Measurements from ENCODE around the gene ZNF383. TPM values are rescaled to one million over a fixed set of nuclear protein-coding genes. Genes with fewer than 3 reads are reported as not detected.

The ZNF383 gene
- 6.7 to 7.4 TPM (median 7.0 TPM) in 5 replicates for total RNA-seq (2022; extraction: Qiagen RNA extraction)

DNA sequence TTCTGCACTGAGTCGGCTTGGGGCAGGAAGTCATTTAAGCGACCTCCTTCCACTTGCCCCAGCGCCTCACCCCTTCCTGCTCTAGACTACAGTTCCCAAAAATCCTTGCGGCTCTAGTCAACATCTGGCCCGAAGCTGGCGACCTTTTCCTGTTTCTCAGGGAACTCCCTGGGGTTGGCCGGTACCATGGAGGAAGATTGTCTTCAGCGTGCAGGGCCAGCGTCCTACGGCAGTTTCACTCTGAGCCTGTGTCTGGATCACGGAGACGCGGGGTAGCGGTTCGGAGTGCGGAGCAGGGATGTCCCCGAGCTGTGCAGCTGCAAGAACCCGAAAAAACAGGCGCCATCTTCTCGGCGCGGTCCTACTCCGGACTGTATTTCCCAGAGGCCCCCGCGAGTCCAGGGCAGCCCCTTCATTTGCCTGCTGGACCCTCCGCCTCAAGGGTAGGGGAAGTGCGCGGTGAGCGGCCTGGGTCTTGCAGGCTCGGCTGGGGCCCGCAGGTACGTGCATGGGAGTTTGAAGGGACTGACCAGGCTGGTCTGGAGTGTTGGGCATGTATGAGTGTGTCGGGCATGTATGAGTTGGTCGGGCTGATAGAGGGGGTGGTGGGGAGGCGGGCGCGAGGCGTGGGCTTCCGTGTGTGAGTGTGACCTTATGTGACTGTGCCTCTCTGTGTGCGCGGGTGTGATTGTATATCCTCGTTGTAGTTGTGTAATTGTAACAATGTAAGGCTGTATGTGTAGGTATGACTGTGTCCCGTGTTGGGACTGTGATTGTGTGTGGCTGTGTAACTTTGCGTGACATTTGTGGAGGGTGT, at the start of gene ZNF383:
Gene ZNF383, plus strand, starts transcription at position 440 of the 817 bp plus-strand sequence. CDS start 12,240 bp downstream, outside the sequence.

DNA sequence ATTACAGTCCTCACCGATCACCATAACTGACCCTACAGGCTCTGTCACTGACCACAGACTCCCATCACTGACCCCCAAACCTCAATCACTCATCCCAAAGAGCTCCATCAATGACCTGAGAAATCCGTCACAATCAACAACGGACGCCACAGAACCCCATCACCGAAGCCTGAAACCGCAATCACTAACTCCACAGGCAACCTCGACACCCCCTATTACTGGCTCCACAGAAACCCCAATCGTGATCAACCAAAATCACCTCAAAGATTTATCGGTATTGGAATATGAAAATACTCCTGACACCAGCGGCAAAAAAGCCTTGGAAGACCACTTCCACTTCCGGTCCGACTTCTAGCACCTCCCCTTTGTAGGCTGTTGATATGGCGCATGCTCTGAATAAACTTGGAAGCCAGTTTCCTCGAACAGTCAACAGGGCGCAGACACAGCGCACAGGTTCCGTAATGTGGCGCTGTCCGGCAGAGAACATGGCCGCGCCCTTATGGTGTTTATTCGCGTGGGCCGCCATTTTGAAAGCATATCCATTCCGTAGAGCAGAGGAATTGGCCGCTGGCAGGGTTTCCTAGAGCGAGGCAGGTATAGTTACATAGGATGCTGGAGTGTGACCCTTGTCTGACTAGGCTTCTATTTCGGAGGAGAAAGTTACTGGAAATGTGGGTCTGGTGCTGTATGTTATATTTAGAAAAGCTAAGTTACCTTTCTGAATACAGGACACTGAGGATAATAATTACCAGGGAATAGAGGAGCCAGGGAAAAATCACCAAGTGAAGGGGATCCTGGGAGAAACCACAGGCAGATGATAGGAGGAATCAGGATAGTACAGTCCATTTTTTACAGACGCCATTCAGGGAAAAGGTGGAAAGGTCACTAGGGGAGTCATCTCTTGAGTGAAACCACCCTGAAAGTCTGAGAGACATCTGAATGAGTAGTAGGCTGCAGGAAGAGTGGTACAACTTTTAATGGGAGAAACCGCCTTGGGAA, 45.3 kb upstream of the ZNF383 start, which contains the start of gene ZNF585A:
Gene ZNF585A, minus strand, starts transcription at position 328 of the 999 bp plus-strand sequence. CDS start 2,785 bp downstream, outside the sequence.

Other genes with a start within 250 kb of the ZNF383 start
- gene ZNF420, start 139.8 kb upstream of the ZNF383 start, total RNA-seq (2022; extraction: Qiagen RNA extraction): 4.5 to 6.0 TPM (median 4.9 TPM) in 5 replicates
- gene ZNF585A, start 45.5 kb upstream of the ZNF383 start, total RNA-seq (2022; extraction: Qiagen RNA extraction): 5.2 to 6.5 TPM (median 5.9 TPM) in 5 replicates
- 2.2 to 3.6 TPM (median 3.0 TPM) in 5 replicates for gene ZNF585B, start 7.7 kb upstream of the ZNF383 start, total RNA-seq (2022; extraction: Qiagen RNA extraction)
- gene ZNF527, start 152.9 kb downstream of the ZNF383 start, total RNA-seq (2022; extraction: Qiagen RNA extraction): 2.4 to 4.4 TPM (median 3.0 TPM) in 5 replicates
- gene ZNF569, start 249.2 kb downstream of the ZNF383 start, total RNA-seq (2022; extraction: Qiagen RNA extraction): 4.0 to 6.1 TPM (median 4.9 TPM) in 5 replicates